Measurements from ENCODE around the gene OLFM1. TPM values are rescaled to one million over a fixed set of nuclear protein-coding genes. Genes with fewer than 3 reads are reported as not detected.

OLFM1 gene
- total RNA-seq, 4 donors from 2014 or later: 12.1 to 31.4 (median 23.2) TPM

- no peak for ATAC-seq (ENCODE audit: low FRiP score)
- TF ChIP-seq CTCF (IDR thresholded peaks at IDR 0.05): no peak
- no peak for DNase-seq (ENCODE audit: low spot score)
Observed at GRCh38 chr9:135098400-135099105, 11.1 kb downstream of the OLFM1 start.

- TF ChIP-seq CTCF (IDR thresholded peaks at IDR 0.05): no peak
- ATAC-seq (ENCODE audit: low FRiP score) (no peak), DNase-seq (ENCODE audit: low spot score) (no peak)
Observed at GRCh38 chr9:135099574-135099973, 12.1 kb downstream of the OLFM1 start.

GRCh38 chr9:135100241-135100681 lies 12.8 kb downstream of the OLFM1 start:
- no peak for TF ChIP-seq CTCF (IDR thresholded peaks at IDR 0.05)
- DNase-seq (ENCODE audit: low spot score): no peak
- ATAC-seq (ENCODE audit: low FRiP score): no peak

GRCh38 chr9:135100725-135101410 lies 13.4 kb downstream of the OLFM1 start:
- no peak for DNase-seq (ENCODE audit: low spot score)
- no peak for TF ChIP-seq CTCF (IDR thresholded peaks at IDR 0.05)
- no peak for ATAC-seq (ENCODE audit: low FRiP score)

GRCh38 chr9:135101486-135101885 lies 14.0 kb downstream of the OLFM1 start:
- no peak for ATAC-seq (ENCODE audit: low FRiP score)
- no peak for DNase-seq (ENCODE audit: low spot score)
- no peak for TF ChIP-seq CTCF (IDR thresholded peaks at IDR 0.05)

- TF ChIP-seq CTCF (IDR thresholded peaks at IDR 0.05): no peak
- no peak for DNase-seq (ENCODE audit: low spot score)
- ATAC-seq (ENCODE audit: low FRiP score): no peak
Observed at GRCh38 chr9:135101926-135102325, 14.5 kb downstream of the OLFM1 start.

- TF ChIP-seq CTCF (IDR thresholded peaks at IDR 0.05): no peak
- ATAC-seq (ENCODE audit: low FRiP score): no peak
- no peak for DNase-seq (ENCODE audit: low spot score)
Observed at GRCh38 chr9:135102331-135102730, 14.9 kb downstream of the OLFM1 start.
